Fibroblast of peridontal ligament (primary cell): ENCODE results near the gene C2CD3.
"Not testable (repeated sequence)": the region's sequence is repeated elsewhere in the genome, so short reads cannot be mapped to it uniquely, and the experiment has no call there.

ENCODE experiments used
- DNase-seq: peaks from one replicate; pipeline ENCODE4 v3.0.0-alpha.2; 2010; ENCODE audit errors: extremely low read depth

The C2CD3 gene

GRCh38 chr11:74120260-74121035, 50.4 kb downstream of the C2CD3 start:
- DNase-seq, result not testable (repeated sequence)

GRCh38 chr11:74116719-74117118, 54.1 kb downstream of the C2CD3 start:
- no peak for DNase-seq

DNA sequence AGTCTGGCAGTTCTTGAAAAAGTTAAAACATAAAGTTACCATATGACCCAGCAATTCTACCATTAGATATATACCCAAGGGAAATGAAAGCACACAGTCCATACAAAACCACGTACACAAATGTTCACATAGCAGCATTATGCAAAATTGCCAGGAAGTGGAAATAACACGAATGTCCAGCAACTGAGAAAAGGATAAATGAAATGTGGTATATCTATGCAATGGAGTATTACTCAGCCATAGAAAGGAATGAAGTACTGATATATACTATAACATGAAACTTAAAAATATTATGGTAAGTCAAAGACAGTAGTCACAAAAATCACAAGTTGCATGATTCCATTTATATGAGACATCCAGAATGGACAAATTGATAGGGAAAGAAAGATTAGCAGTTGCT, 57.9 kb downstream of the C2CD3 start:
- no peak for DNase-seq

DNA sequence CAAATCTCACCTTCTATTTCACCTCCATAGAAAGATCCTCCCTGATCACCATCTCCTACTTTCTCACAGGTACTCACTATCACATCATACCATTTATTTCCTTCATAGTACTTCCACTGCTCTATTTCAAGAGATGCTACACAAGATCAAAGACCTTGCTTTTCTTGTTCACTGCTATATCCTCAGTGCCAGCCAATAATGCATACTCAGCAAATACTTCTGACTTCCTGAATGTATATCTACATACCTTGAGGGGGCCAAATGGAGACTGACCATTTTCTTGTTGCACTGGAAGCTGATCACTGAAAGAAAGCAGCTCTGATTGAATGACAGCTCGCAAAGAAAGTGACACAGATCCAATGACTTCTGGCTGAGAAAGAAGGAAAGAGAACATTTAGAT, 64.7 kb downstream of the C2CD3 start:
- DNase-seq, result no peak

GRCh38 chr11:74102321-74102720, 68.5 kb downstream of the C2CD3 start:
- DNase-seq, result no peak

- DNase-seq, result no peak
Observed at GRCh38 chr11:74100735-74101134, 70.1 kb downstream of the C2CD3 start.

- DNase-seq, result no peak
Observed at GRCh38 chr11:74100231-74100630, 70.6 kb downstream of the C2CD3 start.

- DNase-seq, result no peak
Observed at GRCh38 chr11:74097686-74098237, 73.0 kb downstream of the C2CD3 start.

GRCh38 chr11:74094393-74094792, 76.4 kb downstream of the C2CD3 start:
- DNase-seq, result no peak

- no peak for DNase-seq
Observed at GRCh38 chr11:74092425-74092824, 78.4 kb downstream of the C2CD3 start.

DNA sequence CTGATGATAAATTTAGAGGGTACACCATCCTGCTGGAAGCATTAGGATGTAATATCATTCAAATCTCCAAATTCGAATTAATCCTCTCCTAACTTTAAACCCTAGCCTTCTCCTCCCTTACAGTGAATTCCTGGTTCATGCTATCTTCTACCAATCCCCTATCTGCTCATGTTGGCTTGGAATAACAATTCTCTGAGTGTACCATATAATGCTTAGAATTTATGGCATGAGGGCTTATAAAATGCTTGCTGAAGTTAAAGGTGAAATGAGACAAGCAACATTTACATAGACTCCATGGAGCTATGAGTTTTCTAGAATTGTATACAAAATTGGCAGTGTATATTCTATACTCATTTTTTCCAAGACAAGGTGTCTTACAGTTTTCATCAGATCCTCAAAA, 79.3 kb downstream of the C2CD3 start:
- no peak for DNase-seq

DNA sequence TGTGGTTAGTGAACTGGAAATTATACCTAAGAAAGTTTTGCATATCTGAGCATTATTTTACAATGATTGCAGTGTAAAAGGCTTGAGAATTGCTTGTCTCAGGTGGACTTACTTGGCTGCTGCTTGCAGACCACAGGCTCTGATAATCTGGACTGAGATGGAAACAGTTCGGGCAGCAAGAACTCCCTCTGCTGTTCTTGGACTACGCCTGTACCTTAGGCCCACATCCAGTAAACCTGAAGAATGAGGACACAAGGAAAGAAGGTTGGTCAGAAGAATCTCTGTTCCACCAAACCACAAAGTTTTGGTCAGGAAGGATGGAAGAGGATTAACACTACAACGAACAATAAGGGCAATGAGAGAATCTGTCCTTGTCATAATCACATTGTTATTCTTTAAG, 80.1 kb downstream of the C2CD3 start:
- peak; percentile 26 for DNase-seq

DNA sequence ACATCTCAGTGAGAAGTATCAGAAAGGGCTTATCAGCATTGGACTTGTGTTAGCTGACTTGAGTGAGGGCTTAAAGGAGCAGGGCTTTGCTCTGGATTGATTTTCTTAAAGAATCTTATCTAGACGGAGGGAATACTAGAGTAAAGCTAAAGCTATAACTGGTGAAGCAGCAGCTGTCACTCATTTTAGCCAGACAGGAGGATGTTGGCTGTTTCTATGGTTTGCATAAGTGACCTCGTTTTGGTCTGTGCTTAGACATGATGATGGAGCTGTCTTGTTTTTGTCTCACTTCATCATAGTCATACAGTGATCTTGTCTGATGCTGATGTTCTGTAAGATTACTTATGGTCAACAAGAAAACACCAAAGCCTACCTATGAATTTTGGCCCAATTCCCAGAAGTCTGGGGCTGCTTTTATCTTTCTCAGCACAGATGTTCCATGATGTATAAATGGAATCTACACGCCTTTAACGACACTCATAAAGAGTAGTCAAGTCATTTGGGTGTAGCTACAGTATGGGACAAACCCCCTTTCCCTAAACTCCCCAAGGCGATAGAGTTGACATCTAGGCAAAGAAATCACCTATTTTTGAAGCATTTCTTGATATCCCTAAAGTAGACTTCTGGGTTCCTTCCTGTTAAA, 84.4 kb downstream of the C2CD3 start:
- DNase-seq, result no peak

- DNase-seq, result no peak
Observed at GRCh38 chr11:74085542-74085892, 85.3 kb downstream of the C2CD3 start.

- peak; percentile 30 for DNase-seq
Observed at GRCh38 chr11:74084796-74085541, 85.8 kb downstream of the C2CD3 start.

GRCh38 chr11:74083927-74084326, 86.9 kb downstream of the C2CD3 start:
- DNase-seq, result not testable (repeated sequence)

- no peak for DNase-seq
Observed at GRCh38 chr11:74081428-74081827, 89.4 kb downstream of the C2CD3 start.

- DNase-seq, result no peak
Observed at GRCh38 chr11:74077193-74077592, 93.6 kb downstream of the C2CD3 start.

GRCh38 chr11:74072721-74073120, 98.1 kb downstream of the C2CD3 start:
- DNase-seq, result no peak

- no peak for DNase-seq
Observed at GRCh38 chr11:74072286-74072685, 98.5 kb downstream of the C2CD3 start.

DNA sequence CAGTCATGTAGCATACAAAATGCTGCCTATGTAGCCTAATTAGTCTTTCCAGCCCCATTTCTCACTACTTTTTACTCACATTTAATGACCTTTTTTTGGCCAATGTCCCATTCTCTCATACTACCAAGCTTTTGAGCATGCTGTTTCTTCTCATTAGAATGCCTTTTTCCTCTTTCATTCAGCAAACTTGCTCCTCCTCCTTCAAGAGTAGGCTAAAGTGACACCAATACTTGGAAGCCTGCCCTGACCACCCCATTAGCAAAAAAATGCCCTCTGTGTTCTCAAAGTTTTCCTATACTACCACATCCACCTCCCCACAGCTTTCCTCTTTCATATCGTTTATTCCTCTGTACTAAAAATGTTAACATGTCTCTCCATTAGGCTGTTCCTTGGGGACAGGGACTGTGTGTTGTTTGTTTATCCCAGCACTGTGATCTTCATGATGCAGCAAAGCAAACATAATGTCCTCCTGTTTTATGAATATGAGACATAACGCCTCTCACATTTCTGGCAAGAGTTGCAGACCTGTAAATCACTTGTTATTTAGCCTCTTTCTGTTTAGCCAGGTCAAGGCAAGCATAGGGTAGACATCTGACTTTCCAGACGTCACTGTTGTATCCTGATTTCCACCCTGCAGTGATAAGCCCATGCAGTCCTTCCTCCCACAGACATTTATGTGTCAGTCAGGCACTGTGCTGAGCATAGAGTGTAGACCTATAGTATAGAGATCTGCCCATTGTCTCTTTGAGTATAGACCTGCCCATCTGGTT, 99.9 kb downstream of the C2CD3 start:
- DNase-seq, result no peak
